GM10248 (cell line): ENCODE data around the gene NTRK3.

Experiments
- CTCF ChIA-PET: fragments of 300-600 bp; sonication (Branson Sonifier 250); formaldehyde crosslinking; extraction: SDS; loops from one replicate; lab custom pipeline; 2021; ENCODE audit warnings: antibody characterized with exemption; lab: Yijun Ruan, JAX
- POLR2A ChIA-PET: fragments of 350-650 bp; sonication (Branson Sonifier 250); formaldehyde crosslinking; extraction: SDS; loops from one replicate; lab custom pipeline; 2020; ENCODE audit warnings: antibody characterized with exemption; lab: Yijun Ruan, JAX
- DNase-seq: peaks from one replicate; pipeline ENCODE4 v3.0.0; 2012; ENCODE audit errors: extremely low spot score
- CTCF ChIP-seq: IDR thresholded peaks from 2 replicates; pipeline ENCODE4 v1.5.1; 2012; ENCODE audit warnings: mild to moderate bottlenecking, low read depth; ENCODE audit errors: extremely low read depth, missing control alignments, control extremely low read depth

NTRK3 gene

GRCh38 chr15:88131937-88132336, 124.6 kb downstream of the NTRK3 start:
- no peak for DNase-seq
- POLR2A ChIA-PET = no interaction called here
- CTCF ChIA-PET = no interaction called here
- no peak for TF ChIP-seq CTCF

- DNase-seq = no peak
- CTCF ChIA-PET = no interaction called here
- POLR2A ChIA-PET = no interaction called here
- TF ChIP-seq CTCF = no peak
Measured at GRCh38 chr15:88127432-88127790, 129.1 kb downstream of the NTRK3 start.

GRCh38 chr15:88126695-88127431, 129.7 kb downstream of the NTRK3 start:
- ChIA-PET POLR2A (no interaction called here), CTCF (no interaction called here)
- DNase-seq = no peak
- TF ChIP-seq CTCF = no peak

- CTCF ChIA-PET = no interaction called here
- no peak for DNase-seq
Measured at GRCh38 chr15:88125576-88125975, 131.0 kb downstream of the NTRK3 start.

GRCh38 chr15:88124199-88124598, 132.3 kb downstream of the NTRK3 start:
- ChIA-PET POLR2A (no interaction called here), CTCF (no interaction called here)
- no peak for TF ChIP-seq CTCF
- no peak for DNase-seq

More at GRCh38 chr15:88125576-88125975, 131.0 kb downstream of the NTRK3 start:
- POLR2A ChIA-PET = no interaction called here
- no peak for TF ChIP-seq CTCF

GRCh38 chr15:88121968-88122530, 134.5 kb downstream of the NTRK3 start:
- TF ChIP-seq CTCF = no peak
- ChIA-PET POLR2A (no interaction called here), CTCF (no interaction called here)
- no peak for DNase-seq
